SU-DHL-6 (cell line): ENCODE data around the gene SPNS2.

Source experiments
- H2AFZ ChIP-seq: fragments of 200-600 bp; sonication (generic); 2 replicates; pipeline ENCODE4 v1.6.1; 2014; ENCODE audit warnings: low read depth, mild to moderate bottlenecking, moderate library complexity, mixed read lengths, antibody characterized with exemption, low read length; ENCODE audit not compliant: severe bottlenecking
- H3F3A ChIP-seq: fragments of 200-600 bp; shearing (Covaris generic); 2 replicates; pipeline ENCODE4 v1.6.0; 2016; ENCODE audit warnings: antibody characterized with exemption, mild to moderate bottlenecking; ENCODE audit not compliant: insufficient read depth
- H3K27ac ChIP-seq: fragments of 200-600 bp; sonication (generic); 2 replicates; pipeline ENCODE4 v1.5.1; 2016; ENCODE audit warnings: low read depth, mild to moderate bottlenecking, low read length, moderate library complexity, mixed read lengths
- H3K27me3 ChIP-seq: fragments of 200-600 bp; sonication (generic), shearing (Covaris generic); 2 replicates; pipeline ENCODE4 v1.6.0; 2014; ENCODE audit warnings: mild to moderate bottlenecking, low read length
- H3K36me3 ChIP-seq: fragments of 200-600 bp; sonication (generic); 2 replicates; pipeline ENCODE4 v1.6.1; 2014; ENCODE audit warnings: mild to moderate bottlenecking, low read length, mixed read lengths
- H3K4me2 ChIP-seq: fragments of 300-600, 200-600 bp; shearing (Covaris generic), sonication (generic); 2 replicates; pipeline ENCODE4 v1.6.0; 2014; ENCODE audit warnings: low read length, low read depth, mild to moderate bottlenecking; ENCODE audit not compliant: poor library complexity, severe bottlenecking
- H3K4me3 ChIP-seq: fragments of 200-600 bp; sonication (generic); 2 replicates; pipeline ENCODE4 v1.5.1; 2014; ENCODE audit warnings: antibody characterized with exemption, low read length, mild to moderate bottlenecking, mixed read lengths; ENCODE audit not compliant: insufficient read depth, poor library complexity, severe bottlenecking
- H3K79me2 ChIP-seq: fragments of 200-600 bp; sonication (generic); 2 replicates; pipeline ENCODE4 v1.6.1; 2014; ENCODE audit warnings: mild to moderate bottlenecking, low read length, moderate library complexity; ENCODE audit not compliant: insufficient read depth
- H3K9ac ChIP-seq: fragments of 200-600 bp; sonication (generic); 2 replicates; pipeline ENCODE4 v1.7.0; 2014; ENCODE audit warnings: mild to moderate bottlenecking, low read length
- H3K9me2 ChIP-seq: fragments of 200-600 bp; sonication (generic); replicated peaks from 2 replicates; pipeline ENCODE4 v1.6.1; 2014; ENCODE audit warnings: low read length; ENCODE audit not compliant: insufficient read depth
- H3K9me3 ChIP-seq: fragments of 200-600 bp; sonication (generic); 2 replicates; pipeline ENCODE4 v1.6.1; 2014; ENCODE audit warnings: low read length, mixed read lengths; ENCODE audit not compliant: insufficient read depth
- H4K20me1 ChIP-seq: fragments of 200-600 bp; sonication (generic); 2 replicates; pipeline ENCODE4 v1.6.1; 2014; ENCODE audit warnings: low read depth, mild to moderate bottlenecking, antibody characterized with exemption, low read length, moderate library complexity, mixed read lengths
- EZH2phosphoT487 ChIP-seq: fragments of 200-600 bp; sonication (generic), shearing (Covaris generic); conservative IDR thresholded peaks from 2 replicates; pipeline ENCODE4 v1.6.1; 2018; ENCODE audit warnings: mild to moderate bottlenecking, antibody characterized with exemption, low read length, moderate library complexity, mixed read lengths
- TF ChIP-seq, protein P1 (sequence below): fragments of 200-600 bp; sonication (generic); IDR thresholded peaks from one replicate; pipeline ENCODE4 v1.5.1; 2017; ENCODE audit warnings: antibody characterized with exemption, mild to moderate bottlenecking, low read length, moderate library complexity; ENCODE audit not compliant: insufficient read depth, poor library complexity, severe bottlenecking

Gene SPNS2

DNA sequence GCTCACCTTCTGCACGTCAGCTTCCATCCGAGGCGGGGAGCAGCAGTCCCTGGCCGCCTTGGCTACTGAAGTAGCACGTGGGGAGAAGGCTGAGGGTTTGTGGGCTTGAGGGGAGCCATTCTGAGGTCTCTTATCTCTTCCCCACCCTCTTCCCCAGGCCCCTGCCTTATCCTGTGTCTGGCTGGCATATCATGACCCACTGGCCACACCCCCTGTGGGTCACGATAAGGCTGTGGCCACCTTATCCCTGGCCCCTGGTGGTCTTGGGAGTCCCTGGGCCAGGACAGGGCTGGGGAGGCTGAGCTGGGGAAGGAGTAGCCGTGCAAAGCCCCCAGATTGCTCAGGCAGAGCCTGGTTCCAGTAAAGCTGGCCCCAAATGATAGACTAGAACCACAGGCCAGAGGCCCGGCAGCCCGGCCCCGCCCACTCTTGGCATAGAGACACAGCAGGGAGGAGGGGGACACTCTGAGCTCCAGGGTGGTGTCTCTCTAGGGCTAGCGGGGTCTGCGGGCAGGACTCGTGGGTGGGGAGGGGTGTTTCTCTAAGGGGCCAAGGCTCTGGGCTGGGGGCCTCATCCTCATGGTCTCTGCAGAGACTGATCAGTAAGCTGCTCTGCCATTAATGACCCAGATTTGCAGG is 7.6 kb downstream of the SPNS2 start:
- no peaks in the 10 kb centered on the region for H3K79me2 ChIP-seq
- H3K9me2 ChIP-seq: no peaks in the 10 kb centered on the region
- no peaks in the 10 kb centered on the region for H3K9me3 ChIP-seq
- no peaks in the 10 kb centered on the region for H3K36me3 ChIP-seq
- no peak overlapping the region for H3K4me2 ChIP-seq
- H2AFZ ChIP-seq: no peak overlapping the region
- no peak overlapping the region for H3K27ac ChIP-seq
- no peaks in the 10 kb centered on the region for H4K20me1 ChIP-seq
- H3K4me3 ChIP-seq: no peak overlapping the region
- no peaks in the 10 kb centered on the region for H3F3A ChIP-seq
- TF ChIP-seq EZH2phosphoT487: no peak
- TF ChIP-seq, protein P1, sequence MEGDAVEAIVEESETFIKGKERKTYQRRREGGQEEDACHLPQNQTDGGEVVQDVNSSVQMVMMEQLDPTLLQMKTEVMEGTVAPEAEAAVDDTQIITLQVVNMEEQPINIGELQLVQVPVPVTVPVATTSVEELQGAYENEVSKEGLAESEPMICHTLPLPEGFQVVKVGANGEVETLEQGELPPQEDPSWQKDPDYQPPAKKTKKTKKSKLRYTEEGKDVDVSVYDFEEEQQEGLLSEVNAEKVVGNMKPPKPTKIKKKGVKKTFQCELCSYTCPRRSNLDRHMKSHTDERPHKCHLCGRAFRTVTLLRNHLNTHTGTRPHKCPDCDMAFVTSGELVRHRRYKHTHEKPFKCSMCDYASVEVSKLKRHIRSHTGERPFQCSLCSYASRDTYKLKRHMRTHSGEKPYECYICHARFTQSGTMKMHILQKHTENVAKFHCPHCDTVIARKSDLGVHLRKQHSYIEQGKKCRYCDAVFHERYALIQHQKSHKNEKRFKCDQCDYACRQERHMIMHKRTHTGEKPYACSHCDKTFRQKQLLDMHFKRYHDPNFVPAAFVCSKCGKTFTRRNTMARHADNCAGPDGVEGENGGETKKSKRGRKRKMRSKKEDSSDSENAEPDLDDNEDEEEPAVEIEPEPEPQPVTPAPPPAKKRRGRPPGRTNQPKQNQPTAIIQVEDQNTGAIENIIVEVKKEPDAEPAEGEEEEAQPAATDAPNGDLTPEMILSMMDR: no peak
- no peaks in the 10 kb centered on the region for H3K27me3 ChIP-seq
- no peak overlapping the region for H3K9ac ChIP-seq

DNA sequence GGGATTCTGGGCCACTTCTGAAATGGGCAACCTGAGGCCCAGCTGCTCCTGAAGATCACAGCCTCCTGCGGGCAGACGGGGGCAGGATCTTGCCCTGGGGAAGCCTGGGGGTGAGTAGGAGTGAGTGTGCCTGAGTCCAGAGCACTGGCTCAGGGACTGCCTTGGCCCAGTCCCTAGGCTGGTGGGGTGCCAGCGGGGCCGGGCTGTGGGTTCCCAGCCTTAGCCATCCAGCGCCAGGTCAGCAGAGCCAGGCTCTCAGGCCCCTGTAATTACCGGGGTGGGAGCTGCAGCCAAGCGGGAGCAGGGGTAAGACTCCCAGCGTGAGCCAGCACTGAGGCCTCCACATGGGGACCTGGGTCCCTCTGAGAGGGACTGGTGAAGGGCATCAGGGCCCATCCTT is 8.2 kb downstream of the SPNS2 start:
- H3F3A ChIP-seq: no peaks in the 10 kb centered on the region
- no peaks in the 10 kb centered on the region for H3K79me2 ChIP-seq
- no peak overlapping the region for H2AFZ ChIP-seq
- no peak overlapping the region for H3K9ac ChIP-seq
- H3K9me3 ChIP-seq: no peaks in the 10 kb centered on the region
- H3K27me3 ChIP-seq: no peaks in the 10 kb centered on the region
- H3K9me2 ChIP-seq: no peaks in the 10 kb centered on the region
- TF ChIP-seq EZH2phosphoT487: no peak
- TF ChIP-seq, protein P1: no peak
- H3K36me3 ChIP-seq: no peaks in the 10 kb centered on the region
- no peak overlapping the region for H3K27ac ChIP-seq
- no peaks in the 10 kb centered on the region for H4K20me1 ChIP-seq
- H3K4me3 ChIP-seq: no peak overlapping the region
- no peak overlapping the region for H3K4me2 ChIP-seq

DNA sequence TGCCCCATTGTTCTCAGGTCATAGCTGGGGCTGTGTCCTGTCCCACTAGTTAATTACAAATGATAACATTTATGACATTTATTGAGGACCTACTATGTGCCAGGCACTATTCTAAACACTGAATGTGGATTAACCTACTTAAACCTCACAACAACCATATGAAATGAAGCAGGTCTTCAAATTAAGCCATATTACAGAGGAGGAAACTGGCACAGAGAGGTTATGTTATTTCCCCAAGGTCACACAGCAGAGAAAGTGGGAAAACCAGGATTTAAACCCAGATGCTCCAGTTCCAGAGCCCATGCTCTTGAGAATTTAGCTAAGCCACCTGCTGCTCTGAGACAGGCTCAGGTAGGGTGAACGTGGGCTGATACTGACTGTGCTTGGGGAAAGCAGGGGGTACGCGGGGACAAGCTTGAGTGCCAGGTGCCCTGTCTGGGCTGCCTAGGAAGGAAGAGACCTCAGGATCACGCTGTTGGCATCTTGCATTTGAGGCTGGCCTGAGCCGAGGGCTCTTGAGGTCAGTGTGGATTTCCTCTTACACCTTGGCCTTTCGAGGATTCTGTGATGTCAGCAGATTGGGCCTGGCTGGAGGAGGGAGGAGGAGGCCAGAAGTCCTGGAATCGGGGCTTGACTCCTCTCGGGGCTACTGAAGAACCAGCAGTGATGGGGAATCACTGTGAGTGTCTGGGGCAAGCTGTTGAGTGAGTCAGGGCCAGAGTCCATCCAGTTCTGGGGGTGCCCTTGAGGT is 8.9 kb downstream of the SPNS2 start:
- Histone ChIP-seq H3K4me3 (no peak overlapping the region), H4K20me1 (no peaks in the 10 kb centered on the region), H3K4me2 (no peak overlapping the region), H2AFZ (no peak overlapping the region), H3K79me2 (no peaks in the 10 kb centered on the region), H3F3A (no peaks in the 10 kb centered on the region), H3K27me3 (no peaks in the 10 kb centered on the region), H3K36me3 (no peaks in the 10 kb centered on the region), H3K9me3 (no peaks in the 10 kb centered on the region), H3K27ac (no peak overlapping the region), H3K9ac (no peak overlapping the region), H3K9me2 (no peaks in the 10 kb centered on the region)
- TF ChIP-seq, protein P1: no peak
- TF ChIP-seq EZH2phosphoT487: no peak
